Motor neuron (in vitro differentiated cells): ENCODE results near the gene FAM210B. TPM values are rescaled to one million over a fixed set of nuclear protein-coding genes. Genes with fewer than 3 reads are reported as not detected.
A peak's percentile ranks its signal among the peaks of the same experiment; 100 is the strongest.

Experiments
- ATAC-seq, 8 experiments: fragments of 200-7000 bp; cut with Tn5 transposase; replicated peaks in 6 of 8; 2 replicates each; pipeline ENCODE4 v1.8.0; 2021; ENCODE audit warnings: mild to moderate bottlenecking in 8 of 8, moderate library complexity in 8 of 8
- H3K27ac ChIP-seq, 2 donors: fragments of 250-450 bp; sonication (Bioruptor Pico); 2 replicates each; pipeline ENCODE4 v1.9.0; 2021; ENCODE audit warnings: antibody characterized with exemption in 2 of 2, mild to moderate bottlenecking in 2 of 2, moderate library complexity in 1 of 2
- H3K4me1 ChIP-seq, 2 donors: fragments of 250-450 bp; sonication (Bioruptor Pico); replicated peaks in 1 of 2; 2 replicates each; pipeline ENCODE4 v1.6.1; 2021; ENCODE audit warnings: antibody characterized with exemption in 2 of 2, mild to moderate bottlenecking in 2 of 2, moderate library complexity in 1 of 2
- H3K4me3 ChIP-seq, 5 donors: fragments of 250-450 bp; sonication (Bioruptor Pico); 2 replicates each; pipeline ENCODE4 v1.9.0; 2021; ENCODE audit warnings: antibody characterized with exemption in 5 of 5, mild to moderate bottlenecking in 5 of 5, moderate library complexity in 4 of 5
- WGBS, 10 experiments: fragments of 450-650 bp; shearing (Covaris generic); methylation state at CpG; one replicate each; pipeline ENCODE4 v1.0.0; 2022; 5-methylcytosine and 5-hydroxymethylcytosine counted together
- in situ Hi-C, 9 experiments: fragments of 400-800 bp; cut with MboI; loops; one replicate each; pipeline ENCODE4 v1.15.0; 2021; ENCODE audit warnings: low sequenced_read_pairs in 9 of 9, low pct_unique_long_range_greater_than_20kb in 2 of 9; ENCODE audit not compliant: unreplicated experiment in 9 of 9
- total RNA-seq, 8 experiments: library from RNA; unstranded; fragments of 300-600 nt; gene quantifications; 2 replicates each; pipeline versions ENCODE4 v1.2.3 to v1.2.4, GENCODE V29; 2022

The FAM210B gene
- total RNA-seq, 8 experiments from 2014 or later: 12.4 to 41.3 (median 23.9) TPM

DNA sequence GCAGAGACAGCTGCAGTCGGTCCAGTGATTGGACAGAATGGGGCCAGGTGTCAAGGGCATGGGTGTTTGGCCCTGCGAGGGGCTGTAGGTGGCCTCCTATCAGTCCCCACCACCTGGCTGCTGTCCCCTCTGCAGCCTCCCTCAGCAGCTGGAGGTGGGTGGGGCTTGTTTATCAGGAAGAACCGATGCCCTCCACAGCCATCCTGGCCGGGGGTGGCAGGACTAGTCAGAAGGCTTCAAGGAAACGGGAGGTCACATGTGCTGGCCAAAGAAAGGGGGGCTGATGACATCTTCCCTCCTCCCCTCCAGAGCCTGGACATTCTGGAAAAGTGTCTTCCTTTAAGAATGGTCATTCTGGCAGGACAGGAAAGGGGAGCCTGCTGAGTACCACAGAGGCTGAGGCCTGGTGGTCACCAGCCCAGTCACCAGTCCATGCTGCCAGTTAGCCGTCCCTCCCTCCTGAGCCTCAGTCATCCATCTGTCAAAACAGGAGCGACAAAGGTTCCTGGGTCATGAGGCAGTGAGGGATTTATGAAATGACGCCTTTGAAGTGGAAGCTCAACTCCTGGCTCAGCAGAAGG lies 4.1 kb downstream of the FAM210B start:
- WGBS, 10 experiments: 0 to 100% (median 61%) methylated on average over 1 to 6 of the region's 8 CpGs; no CpG with 5 or more reads in 1 of the 10 experiments
- Histone ChIP-seq H3K4me3 (no peak overlapping the region), H3K4me1 (peaks cover 7 to 8% of the 10 kb centered on the region in 2 donors), H3K27ac (no peak overlapping the region)
- in situ Hi-C loops: no loop called here
- ATAC-seq: no peak

DNA sequence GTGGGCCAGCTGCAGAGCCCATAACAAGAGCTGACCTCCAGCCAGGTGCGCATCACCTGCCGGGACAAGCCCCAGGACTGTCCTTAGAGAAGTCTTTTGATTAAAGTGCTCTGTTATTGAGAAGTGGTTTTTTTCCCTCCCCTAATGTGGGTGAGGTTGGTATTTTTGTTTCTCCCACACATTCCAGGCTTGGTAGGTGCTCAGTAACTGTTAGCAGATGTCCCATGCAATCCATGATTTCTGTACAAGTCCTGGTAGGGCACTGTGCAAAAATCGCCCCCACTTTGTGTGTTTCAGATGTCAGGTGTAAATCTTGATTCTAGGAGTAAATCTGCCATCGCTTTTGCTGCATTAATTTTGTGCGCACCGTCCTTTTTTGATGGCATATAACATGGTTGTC lies 4.7 kb downstream of the FAM210B start:
- 17 to 97% (median 79%) methylated on average over 1 to 6 of the region's 6 CpGs; no CpG with 5 or more reads in 3 of the 10 experiments for WGBS, 10 experiments
- no peak for ATAC-seq
- Histone ChIP-seq H3K27ac (no peak overlapping the region), H3K4me3 (no peak overlapping the region), H3K4me1 (peaks cover 7 to 8% of the 10 kb centered on the region in 2 donors)
- in situ Hi-C loops: no loop called here

DNA sequence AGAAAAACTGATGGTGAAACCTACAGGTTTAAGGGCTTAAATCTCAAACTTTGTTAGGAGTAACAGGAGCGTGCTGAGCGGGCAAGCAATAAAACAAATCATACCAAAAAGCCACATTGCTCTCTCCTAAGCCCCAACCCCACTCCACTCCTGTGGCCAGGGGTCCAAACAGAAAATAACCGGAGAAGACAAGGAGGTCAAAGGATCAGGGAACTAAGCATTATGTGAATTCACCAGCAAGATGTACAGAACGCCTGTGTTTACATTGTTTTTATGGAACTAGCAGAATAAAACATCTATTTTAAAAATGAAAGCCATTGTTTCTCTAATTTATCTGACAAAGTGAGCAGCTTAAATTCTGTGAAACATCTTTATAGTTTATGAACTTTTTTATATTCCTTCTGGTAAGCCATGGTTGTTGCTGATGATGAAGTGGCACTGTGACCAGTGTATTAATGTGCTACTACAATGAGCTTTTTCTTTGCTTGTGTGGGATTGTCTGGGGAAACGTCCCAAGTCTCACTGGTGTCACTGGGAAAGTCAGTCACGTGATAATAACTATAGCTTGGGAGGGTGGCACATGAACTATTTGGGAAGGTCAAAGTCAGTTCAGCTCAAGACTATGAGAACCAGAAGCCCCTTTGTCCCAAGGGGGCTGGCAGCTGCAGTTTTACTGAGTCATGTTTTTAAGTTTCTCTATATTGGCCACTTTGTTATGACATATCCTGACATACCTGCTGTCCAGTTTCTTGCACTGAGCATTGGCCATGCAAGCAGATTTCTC lies 9.8 kb downstream of the FAM210B start:
- 68 to 100% (median 82%) methylated on average over 4 to 5 of the region's 6 CpGs for WGBS, 10 experiments
- Histone ChIP-seq H3K4me3 (no peak overlapping the region), H3K4me1 (peaks cover 0 to 3% of the 10 kb centered on the region in 2 donors), H3K27ac (no peak overlapping the region)
- peak in 1 of 8 experiments; percentile 43 for ATAC-seq
- in situ Hi-C loops: no loop called here

DNA sequence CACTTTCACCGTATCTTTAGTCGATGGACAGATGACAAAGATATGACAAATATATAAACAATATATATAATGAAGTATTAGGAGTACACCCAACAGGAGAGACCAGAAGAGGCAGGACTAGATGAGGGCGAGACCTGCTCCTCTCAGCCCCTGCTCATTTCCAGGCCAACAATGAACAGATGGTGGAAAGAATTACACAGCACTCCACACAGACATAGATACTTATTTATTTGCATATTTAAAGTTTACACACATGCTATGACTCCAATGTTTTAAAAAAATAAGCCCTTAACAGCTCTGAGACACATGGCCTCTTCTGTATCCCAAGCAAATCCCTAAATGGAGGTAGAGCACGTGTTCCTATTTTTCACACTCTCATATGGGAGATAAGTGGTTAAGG lies 10.4 kb downstream of the FAM210B start:
- in situ Hi-C loops: no loop called here
- no peak overlapping the region for H3K4me3 ChIP-seq
- peak in 3 of 8 experiments; percentile 65 to 85 (median 83) for ATAC-seq
- WGBS, 10 experiments: 89 to 100% (median 94%) methylated on average over 2 to 4 of the region's 4 CpGs; no CpG with 5 or more reads in 2 of the 10 experiments
- no peak overlapping the region for H3K27ac ChIP-seq
- H3K4me1 ChIP-seq: peaks cover 0 to 3% of the 10 kb centered on the region in 2 donors

DNA sequence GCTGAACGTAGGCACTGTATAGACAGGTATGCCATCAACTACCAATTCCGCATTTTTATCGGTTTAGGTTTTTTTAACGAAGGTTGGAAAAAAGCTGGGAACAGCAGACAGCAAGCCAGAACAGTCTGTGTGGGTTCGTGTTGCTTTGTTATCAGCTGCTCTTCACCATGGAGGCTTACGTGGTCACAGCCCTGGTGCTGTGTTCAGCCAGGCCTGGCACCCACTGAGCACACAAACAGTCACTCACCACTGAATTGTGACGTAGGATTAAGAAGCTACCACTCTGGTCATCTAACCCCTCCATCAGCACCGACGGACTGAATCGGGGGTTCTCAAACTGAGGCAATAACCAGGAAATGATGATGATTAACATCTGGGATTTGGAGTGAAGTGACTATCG lies 13.2 kb downstream of the FAM210B start:
- WGBS, 10 experiments: 77 to 100% (median 96%) methylated on average over 2 to 11 of the region's 11 CpGs; no CpG with 5 or more reads in 1 of the 10 experiments
- Histone ChIP-seq H3K4me1 (peaks cover 0 to 3% of the 10 kb centered on the region in 2 donors), H3K27ac (no peak overlapping the region), H3K4me3 (no peak overlapping the region)
- no peak for ATAC-seq
- in situ Hi-C loops: no loop called here

DNA sequence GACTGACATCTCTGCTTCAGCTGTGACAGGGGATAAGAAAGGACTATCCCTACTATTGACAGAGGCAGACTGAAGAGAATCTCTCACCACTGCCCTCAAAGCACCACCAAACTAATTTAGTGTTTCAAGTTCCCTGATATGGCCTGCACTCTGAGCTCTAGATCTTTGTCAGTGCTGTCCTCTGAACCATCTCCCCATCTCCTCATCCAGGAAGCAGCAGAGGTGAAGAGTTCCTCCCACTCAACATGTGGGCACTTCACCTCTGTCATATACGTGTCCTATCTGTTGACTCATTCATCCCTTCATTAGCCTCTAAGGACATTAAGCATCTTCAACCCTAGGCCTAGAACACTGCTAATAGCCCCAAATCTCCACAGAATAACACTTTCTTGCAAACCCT lies 14.1 kb downstream of the FAM210B start:
- in situ Hi-C loops: no loop called here

DNA sequence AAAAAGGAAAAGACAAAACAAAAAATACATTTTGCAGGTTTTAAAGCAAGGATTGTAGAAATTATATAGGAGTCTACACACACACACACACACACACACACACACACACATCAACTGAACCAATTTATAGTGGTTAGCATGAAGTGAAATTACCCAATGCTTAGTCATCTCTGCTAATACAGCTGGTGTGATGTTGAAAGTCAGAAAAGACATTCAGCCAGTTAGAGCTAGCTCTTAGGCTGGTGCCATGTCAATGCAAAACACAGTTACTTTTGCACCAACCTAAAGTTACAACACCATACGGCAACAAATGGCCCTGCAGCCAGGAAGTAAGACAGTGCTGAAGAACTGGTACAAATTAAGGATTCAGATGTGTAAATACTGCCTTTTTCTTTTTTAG lies 15.2 kb downstream of the FAM210B start:
- in situ Hi-C loops: no loop called here
- ATAC-seq: peak; percentile 55 to 98 (median 85)
- Histone ChIP-seq H3K4me3 (no peak overlapping the region), H3K4me1 (peaks cover 0 to under 1% of the 10 kb centered on the region in 2 donors), H3K27ac (no peak overlapping the region)
- WGBS, 10 experiments: 0 to 100% (median 90%) methylated on average over 1 of the region's 1 CpG; no CpG with 5 or more reads in 3 of the 10 experiments

More for the DNA sequence above, 14.1 kb downstream of the FAM210B start:
- 86 to 100% methylated on average over 1 of the region's 1 CpG; no CpG with 5 or more reads in 8 of the 10 experiments for WGBS, 10 experiments
- Histone ChIP-seq H3K4me1 (peaks cover 0 to 3% of the 10 kb centered on the region in 2 donors), H3K4me3 (no peak overlapping the region), H3K27ac (no peak overlapping the region)
- no peak for ATAC-seq

DNA sequence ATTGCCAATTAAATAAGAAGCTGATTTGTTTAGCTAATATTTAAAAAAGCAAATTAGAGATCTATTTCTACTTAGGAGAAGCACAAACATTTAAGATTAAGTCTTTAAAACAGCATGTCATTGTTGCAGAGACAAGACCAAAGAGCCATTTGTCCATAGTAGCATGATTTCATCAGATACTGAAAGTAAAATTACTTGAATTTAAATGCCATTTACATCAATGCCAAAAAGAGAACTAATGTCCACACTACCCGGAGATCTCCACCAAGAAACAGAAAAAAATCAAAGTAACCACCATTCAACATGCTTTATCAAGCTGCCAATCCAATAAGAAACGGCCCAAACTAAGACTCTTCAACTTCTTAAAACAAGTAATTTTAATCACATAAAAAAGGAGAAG lies 17.6 kb downstream of the FAM210B start:
- no peaks in the 10 kb centered on the region for H3K4me1 ChIP-seq
- no peak for ATAC-seq
- in situ Hi-C loops: no loop called here
- 56 to 100% (median 92%) methylated on average over 1 to 2 of the region's 2 CpGs; no CpG with 5 or more reads in 2 of the 10 experiments for WGBS, 10 experiments
- no peak overlapping the region for H3K27ac ChIP-seq
- H3K4me3 ChIP-seq: no peak overlapping the region

DNA sequence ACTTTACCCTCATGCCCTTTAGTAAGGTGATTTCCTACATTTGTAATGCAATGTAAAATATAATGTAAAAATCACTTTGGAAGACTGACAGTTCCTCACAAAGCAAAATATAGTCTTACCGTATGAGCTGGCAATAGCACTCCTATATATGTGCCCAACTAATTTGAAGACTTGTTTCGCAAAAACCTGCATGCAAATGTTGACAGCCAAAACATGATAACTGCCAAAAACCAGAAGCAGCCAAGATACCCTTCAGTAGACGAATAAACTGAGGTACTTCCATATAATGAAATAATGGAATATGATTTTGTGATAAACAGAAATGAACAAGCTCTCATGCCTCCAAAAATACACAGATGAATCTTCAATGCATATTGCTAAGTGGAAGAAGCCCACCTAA lies 19.6 kb downstream of the FAM210B start:
- Histone ChIP-seq H3K27ac (no peak overlapping the region), H3K4me1 (no peaks in the 10 kb centered on the region), H3K4me3 (no peak overlapping the region)
- in situ Hi-C loops: no loop called here
- 90 to 100% (median 100%) methylated on average over 1 to 3 of the region's 3 CpGs; no CpG with 5 or more reads in 2 of the 10 experiments for WGBS, 10 experiments
- ATAC-seq: no peak

DNA sequence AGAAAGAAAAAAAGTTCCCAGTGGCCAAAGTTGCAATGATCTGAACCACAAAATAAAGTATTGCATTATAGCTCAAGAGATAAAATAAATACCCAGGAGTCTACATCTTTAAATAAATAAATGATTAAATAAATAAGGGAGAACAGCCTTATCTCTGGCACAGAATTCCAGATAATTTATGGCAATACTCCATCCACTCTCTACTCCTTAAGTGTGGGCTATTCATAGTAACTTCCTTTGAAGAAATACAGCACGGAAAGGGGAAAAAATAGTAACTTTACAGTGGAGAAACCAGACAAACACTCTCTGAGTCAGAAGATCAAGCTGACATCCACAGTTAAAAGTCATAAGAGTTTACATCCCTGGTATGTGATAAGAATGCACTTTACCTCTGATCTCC lies 21.6 kb downstream of the FAM210B start:
- ATAC-seq: no peak
- 69 to 100% (median 91%) methylated on average over 1 of the region's 1 CpG; no CpG with 5 or more reads in 3 of the 10 experiments for WGBS, 10 experiments
- H3K27ac ChIP-seq: no peak overlapping the region
- no peak overlapping the region for H3K4me3 ChIP-seq
- in situ Hi-C loops: no loop called here
- H3K4me1 ChIP-seq: peaks cover 0 to 2% of the 10 kb centered on the region in 2 donors

DNA sequence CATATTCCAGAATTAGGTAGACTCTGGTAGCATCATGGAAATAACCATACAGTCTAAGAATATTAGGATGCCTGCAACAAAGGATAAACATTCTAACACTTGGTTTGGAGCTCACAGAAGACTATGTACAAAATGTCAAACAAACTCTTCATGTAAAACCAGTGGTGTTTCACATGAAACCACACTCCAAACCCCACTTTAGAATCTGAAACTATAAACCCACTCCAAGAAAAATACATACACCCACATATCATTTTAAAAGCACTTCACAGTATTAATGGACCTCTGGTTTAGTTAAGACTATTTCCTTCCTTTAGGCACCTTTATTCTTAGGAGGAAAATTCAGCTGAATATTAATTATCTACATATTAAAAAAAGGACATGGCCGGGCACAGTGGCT lies 22.7 kb downstream of the FAM210B start:
- Histone ChIP-seq H3K27ac (no peak overlapping the region), H3K4me1 (peaks cover 0 to 2% of the 10 kb centered on the region in 2 donors), H3K4me3 (no peak overlapping the region)
- WGBS, 10 experiments: 80 to 100% (median 80%) methylated on average over 1 of the region's 1 CpG; no CpG with 5 or more reads in 7 of the 10 experiments
- in situ Hi-C loops: no loop called here
- ATAC-seq: no peak

DNA sequence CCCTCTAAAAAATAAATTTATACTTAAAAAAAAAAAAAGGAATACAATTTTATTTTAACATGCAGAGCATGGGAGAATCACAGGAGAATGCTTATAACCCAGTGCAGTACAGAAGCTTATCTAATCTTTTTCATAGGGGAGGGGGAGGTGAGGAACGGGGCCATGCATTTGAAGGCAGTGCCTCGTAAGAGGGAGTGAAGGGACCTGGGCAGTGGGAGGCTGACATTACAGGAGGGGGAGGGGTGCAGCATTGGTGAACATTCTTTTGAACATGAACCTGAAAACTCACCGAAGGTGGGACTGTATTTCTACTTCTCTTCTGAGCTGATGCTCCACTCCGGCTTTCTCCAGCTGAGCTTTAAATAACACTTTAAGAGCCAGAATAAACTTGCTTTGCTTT lies 23.9 kb downstream of the FAM210B start:
- WGBS, 10 experiments: 77 to 100% (median 93%) methylated on average over 1 to 4 of the region's 4 CpGs; no CpG with 5 or more reads in 5 of the 10 experiments
- Histone ChIP-seq H3K27ac (no peak overlapping the region), H3K4me1 (peaks cover 0 to 2% of the 10 kb centered on the region in 2 donors), H3K4me3 (no peak overlapping the region)
- ATAC-seq: no peak
- in situ Hi-C loops: no loop called here

DNA sequence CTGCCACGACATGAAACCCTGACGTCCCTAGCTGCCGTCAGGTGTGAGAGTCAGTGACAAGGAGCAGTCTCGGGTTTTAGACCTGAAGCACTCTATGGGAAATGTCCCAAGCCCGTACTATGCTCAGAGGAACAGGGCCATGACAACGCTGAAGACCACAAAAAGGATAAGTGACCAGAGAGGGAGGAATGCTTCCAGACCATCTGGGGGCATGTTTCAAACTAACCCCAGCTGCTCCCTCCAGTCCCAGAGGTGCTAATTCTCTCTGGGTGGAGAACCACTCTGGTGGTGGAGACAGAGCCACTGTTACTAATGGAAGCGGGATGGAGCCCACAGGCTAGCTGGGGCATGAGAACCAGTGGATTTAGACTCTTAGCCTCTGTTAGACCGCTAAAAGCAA lies 24.6 kb downstream of the FAM210B start:
- Histone ChIP-seq H3K4me3 (no peak overlapping the region), H3K27ac (no peak overlapping the region), H3K4me1 (peaks cover 0 to 2% of the 10 kb centered on the region in 2 donors)
- WGBS, 10 experiments: 82 to 100% (median 86%) methylated on average over 1 to 5 of the region's 8 CpGs; no CpG with 5 or more reads in 1 of the 10 experiments
- ATAC-seq: no peak
- in situ Hi-C loops: no loop called here
